Adipocyte (in vitro differentiated cells): ENCODE data around the gene PCNP.
"Not testable (repeated sequence)": the region's sequence is repeated elsewhere in the genome, so short reads cannot be mapped to it uniquely, and the experiment has no call there.

Source experiments
- DNase-seq: peaks from one replicate; pipeline ENCODE4 v3.0.0-alpha.2; 2015; ENCODE audit warnings: low read depth
- H3K27me3 ChIP-seq: replicated peaks from 2 replicates; pipeline ENCODE4 v1.7.0; 2013; ENCODE audit warnings: mild to moderate bottlenecking, low read length, moderate library complexity; ENCODE audit not compliant: control insufficient read depth, insufficient read depth
- H3K36me3 ChIP-seq: 2 replicates; pipeline ENCODE4 v1.7.0; 2013; ENCODE audit warnings: low read length, mild to moderate bottlenecking, moderate library complexity; ENCODE audit not compliant: control insufficient read depth, insufficient read depth, severe bottlenecking
- H3K4me1 ChIP-seq: 2 replicates; pipeline ENCODE4 v1.7.0; 2013; ENCODE audit warnings: mild to moderate bottlenecking, low read length, moderate library complexity; ENCODE audit not compliant: control insufficient read depth, insufficient read depth
- H3K4me3 ChIP-seq: 2 replicates; pipeline ENCODE4 v1.7.0; 2013; ENCODE audit warnings: mild to moderate bottlenecking, low read length, moderate library complexity
- H3K9ac ChIP-seq: 2 replicates; pipeline ENCODE4 v1.7.0; 2013; ENCODE audit warnings: mild to moderate bottlenecking, low read length, moderate library complexity
- H3K9me3 ChIP-seq: 2 replicates; pipeline ENCODE4 v1.7.0; 2013; ENCODE audit warnings: mild to moderate bottlenecking, low read length, moderate library complexity; ENCODE audit not compliant: control insufficient read depth

The PCNP gene

DNA sequence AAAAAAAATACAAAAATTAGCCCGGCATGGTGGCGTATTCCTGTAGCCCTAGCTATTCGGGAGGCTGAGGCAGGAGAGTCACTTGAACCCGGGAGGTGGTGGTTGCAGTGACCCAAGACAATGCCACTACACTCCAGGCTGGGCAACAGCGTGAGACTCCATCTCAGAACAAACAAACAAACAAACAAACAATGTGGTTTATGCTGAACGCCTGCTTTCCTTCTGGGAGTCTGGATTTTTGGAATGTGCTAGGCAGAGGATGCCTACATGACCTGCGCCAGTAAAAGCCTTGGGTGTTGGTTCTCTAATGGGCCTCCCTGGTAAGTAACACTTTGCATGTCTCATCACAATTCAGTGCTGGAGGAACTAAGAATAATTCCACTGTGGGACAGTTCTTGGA is 43.5 kb downstream of the PCNP start:
- no peak for DNase-seq
- H3K9me3 ChIP-seq: no peaks in the 10 kb centered on the region
- H3K36me3 ChIP-seq: no peaks in the 10 kb centered on the region
- no peak overlapping the region for H3K9ac ChIP-seq
- no peak overlapping the region for H3K4me3 ChIP-seq
- H3K27me3 ChIP-seq: no peaks in the 10 kb centered on the region
- no peaks in the 10 kb centered on the region for H3K4me1 ChIP-seq

DNA sequence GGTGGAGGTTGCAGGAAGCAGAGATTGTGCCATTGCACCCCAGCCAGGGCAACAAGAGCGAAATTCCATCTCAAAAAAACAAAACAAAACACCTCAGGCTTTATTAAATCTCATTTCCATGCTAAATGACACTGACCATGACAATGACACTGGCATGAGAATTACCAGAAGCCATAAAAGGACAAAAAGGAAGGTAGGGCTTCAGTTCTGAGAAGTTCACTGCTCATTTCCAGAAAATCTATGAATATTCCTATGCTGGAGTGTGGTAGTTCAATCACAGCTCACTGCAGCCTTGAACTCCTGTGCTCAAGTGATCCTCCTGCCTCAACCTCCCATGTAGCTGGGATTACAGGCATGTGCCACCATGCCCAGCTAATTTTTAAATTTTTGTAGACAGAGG is 44.7 kb downstream of the PCNP start:
- no peak for DNase-seq
- Histone ChIP-seq H3K36me3 (no peaks in the 10 kb centered on the region), H3K4me3 (no peak overlapping the region), H3K9ac (no peak overlapping the region), H3K4me1 (no peaks in the 10 kb centered on the region), H3K9me3 (no peaks in the 10 kb centered on the region), H3K27me3 (no peaks in the 10 kb centered on the region)

DNA sequence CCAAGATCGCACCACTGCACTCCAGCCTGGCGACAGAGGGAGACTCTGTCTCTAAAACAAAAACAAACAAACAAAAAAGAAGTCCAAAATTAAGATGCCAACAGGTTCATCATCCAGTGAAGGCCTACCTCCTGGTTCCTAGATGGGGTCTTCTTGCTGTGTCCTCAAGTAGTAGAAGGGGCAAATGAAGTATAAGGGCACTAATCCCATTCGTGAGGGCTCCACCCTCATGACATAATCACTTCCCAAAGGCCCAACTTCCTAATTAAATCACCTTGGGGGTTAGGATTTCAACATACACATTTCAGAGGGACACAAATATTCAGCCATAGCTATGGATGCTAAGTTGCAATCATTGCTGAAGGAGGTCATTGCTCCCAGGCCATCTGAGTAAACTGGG is 45.8 kb downstream of the PCNP start:
- H3K9me3 ChIP-seq: no peaks in the 10 kb centered on the region
- no peaks in the 10 kb centered on the region for H3K4me1 ChIP-seq
- H3K9ac ChIP-seq: no peak overlapping the region

DNA sequence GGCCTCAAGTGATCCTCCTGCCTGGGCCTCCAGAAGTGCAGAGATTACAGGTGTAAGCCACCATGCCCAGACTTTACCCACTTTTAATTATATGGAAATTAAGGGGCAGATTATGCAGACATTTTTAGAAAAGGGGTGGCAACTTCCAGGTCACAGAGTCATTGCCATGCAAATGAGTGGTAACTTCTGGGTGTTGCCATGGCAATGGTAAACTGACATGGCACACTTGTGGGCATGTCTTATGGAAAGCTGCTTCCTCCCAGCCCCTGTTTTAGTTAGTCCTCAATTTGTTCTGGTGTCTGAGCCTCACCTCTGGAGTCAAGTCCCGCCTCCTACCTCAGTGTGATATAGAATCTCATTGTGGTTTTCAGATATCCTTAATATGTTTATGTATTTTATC is 49.7 kb downstream of the PCNP start:
- Histone ChIP-seq H3K27me3 (no peaks in the 10 kb centered on the region), H3K9me3 (no peaks in the 10 kb centered on the region), H3K36me3 (no peaks in the 10 kb centered on the region), H3K4me3 (no peak overlapping the region), H3K9ac (no peak overlapping the region), H3K4me1 (no peaks in the 10 kb centered on the region)
- DNase-seq: no peak

More for the DNA sequence above, 45.8 kb downstream of the PCNP start:
- DNase-seq: no peak
- H3K27me3 ChIP-seq: no peaks in the 10 kb centered on the region
- no peak overlapping the region for H3K4me3 ChIP-seq
- no peaks in the 10 kb centered on the region for H3K36me3 ChIP-seq

DNA sequence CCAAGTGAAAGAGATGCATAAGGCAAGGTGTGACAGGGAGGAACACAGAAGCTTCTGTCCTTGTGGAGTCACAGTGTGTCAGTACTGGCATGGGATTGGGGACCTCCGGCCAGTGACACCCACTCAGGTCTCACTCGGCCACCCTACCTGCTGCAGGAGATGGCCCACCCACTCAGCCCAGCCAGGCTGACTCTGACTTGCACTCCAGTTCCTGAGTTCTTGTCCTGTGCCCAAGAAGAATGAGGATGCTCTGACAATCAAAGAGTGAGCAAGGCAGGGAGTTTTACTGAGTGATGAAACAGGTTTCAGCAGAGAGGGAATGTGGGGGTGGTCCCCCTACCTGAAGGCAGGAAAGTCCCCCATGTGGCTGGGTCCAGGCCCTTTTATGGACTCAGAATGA is 50.9 kb downstream of the PCNP start:
- Histone ChIP-seq H3K27me3 (no peaks in the 10 kb centered on the region), H3K9me3 (no peaks in the 10 kb centered on the region), H3K9ac (no peak overlapping the region), H3K4me1 (no peaks in the 10 kb centered on the region), H3K36me3 (no peaks in the 10 kb centered on the region), H3K4me3 (no peak overlapping the region)
- no peak for DNase-seq

DNA sequence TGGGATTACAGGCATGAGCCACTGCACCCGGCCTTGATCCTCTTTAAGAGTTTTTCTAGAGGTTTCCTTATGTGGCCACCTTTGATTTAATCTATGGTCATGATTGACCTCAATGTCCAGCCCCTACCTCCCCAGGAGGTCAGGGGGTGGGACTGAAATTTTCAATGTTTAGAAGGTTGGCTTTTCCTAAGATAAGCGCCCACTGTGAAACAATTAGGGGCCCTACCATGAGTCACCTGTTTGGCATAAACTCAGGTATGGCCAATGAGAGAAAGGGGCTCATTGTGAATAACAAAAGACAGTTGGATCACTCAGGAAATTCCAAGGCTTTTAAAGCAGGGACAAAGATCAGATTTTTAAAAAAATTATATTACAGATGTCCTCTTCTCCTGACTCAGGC is 51.9 kb downstream of the PCNP start:
- Histone ChIP-seq H3K9ac (no peak overlapping the region), H3K4me3 (no peak overlapping the region), H3K4me1 (no peaks in the 10 kb centered on the region), H3K9me3 (no peaks in the 10 kb centered on the region), H3K27me3 (no peaks in the 10 kb centered on the region), H3K36me3 (no peaks in the 10 kb centered on the region)
- DNase-seq: no peak

DNA sequence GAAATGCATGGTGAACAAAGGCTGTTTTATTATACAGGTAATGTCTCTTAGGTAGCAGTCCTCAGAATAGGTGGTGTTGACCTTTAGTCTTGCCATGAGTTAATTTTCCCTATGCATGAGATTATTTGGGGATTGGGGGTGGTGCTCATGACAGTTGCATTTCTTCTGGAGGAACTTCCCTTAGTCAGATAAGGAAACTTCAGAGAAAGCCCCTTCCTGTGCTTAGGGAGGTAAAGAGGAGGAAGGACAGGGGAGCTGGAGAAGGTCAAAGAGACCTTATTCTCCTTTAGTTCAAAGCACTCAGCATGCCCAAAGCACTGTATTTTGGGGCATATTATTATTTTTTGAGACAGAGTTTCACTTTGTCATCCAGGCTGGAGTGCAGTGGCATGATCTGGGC is 55.2 kb downstream of the PCNP start:
- no peaks in the 10 kb centered on the region for H3K36me3 ChIP-seq
- no peaks in the 10 kb centered on the region for H3K4me1 ChIP-seq
- H3K9ac ChIP-seq: no peak overlapping the region
- H3K4me3 ChIP-seq: no peak overlapping the region
- DNase-seq: no peak
- H3K9me3 ChIP-seq: no peaks in the 10 kb centered on the region
- no peaks in the 10 kb centered on the region for H3K27me3 ChIP-seq

DNA sequence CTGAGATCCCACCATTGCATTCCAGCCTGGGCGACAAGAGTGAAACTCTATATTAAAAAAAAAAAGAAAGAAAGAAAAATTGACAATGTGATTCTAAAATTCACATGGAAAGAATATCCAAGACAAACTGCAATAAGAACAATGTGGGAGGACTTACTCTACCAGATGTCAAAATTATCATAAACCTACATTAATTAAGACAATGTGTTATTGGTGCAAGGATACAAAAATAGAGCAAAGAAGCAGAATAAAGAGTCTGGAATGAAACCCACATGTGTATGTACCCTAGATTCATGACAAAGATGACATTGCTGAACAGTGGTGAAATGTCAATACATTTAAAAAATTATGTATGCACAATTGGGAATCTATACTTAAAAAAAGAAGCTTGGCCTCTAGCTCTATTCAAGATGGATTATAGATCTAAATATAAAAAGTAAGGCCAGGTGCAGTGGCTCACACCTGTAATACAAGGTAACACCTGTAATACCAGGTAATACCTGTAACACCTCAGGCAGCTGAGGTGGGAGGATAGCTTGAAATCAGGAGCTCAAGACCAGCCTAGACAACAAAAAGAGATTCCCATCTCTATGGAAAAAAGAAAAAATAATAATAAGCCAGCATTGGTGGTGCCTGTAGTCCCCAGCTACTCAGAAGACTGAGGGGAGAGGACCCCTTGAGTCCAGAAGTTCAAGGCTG is 57.3 kb downstream of the PCNP start:
- H3K4me1 ChIP-seq: no peaks in the 10 kb centered on the region
- no peak overlapping the region for H3K9ac ChIP-seq
- H3K4me3 ChIP-seq: no peak overlapping the region
- no peaks in the 10 kb centered on the region for H3K9me3 ChIP-seq
- peaks cover 3% of the 10 kb centered on the region for H3K27me3 ChIP-seq
- no peak for DNase-seq
- H3K36me3 ChIP-seq: no peaks in the 10 kb centered on the region

DNA sequence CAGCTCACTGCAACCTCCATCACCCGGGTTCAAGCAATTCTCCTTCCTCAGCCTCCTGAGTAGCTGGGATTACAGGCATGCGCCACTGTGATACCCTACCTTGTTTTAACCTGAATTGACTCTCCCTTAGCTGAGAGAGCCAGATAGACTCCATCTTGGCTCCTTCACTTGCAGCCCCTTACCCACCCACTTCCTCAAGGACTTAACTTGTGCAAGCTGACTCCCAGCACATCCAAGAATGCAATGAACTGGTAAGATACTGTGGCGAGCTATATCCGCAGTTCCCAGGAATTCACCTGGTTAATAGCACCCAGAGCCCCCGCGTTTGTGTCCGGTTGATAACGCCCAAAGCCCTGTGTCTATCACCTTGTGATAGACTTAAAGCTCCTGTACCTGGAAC is 58.0 kb downstream of the PCNP start:
- not testable (repeated sequence) for H3K9me3 ChIP-seq, H3K27me3 ChIP-seq, H3K36me3 ChIP-seq, H3K4me3 ChIP-seq, H3K4me1 ChIP-seq, H3K9ac ChIP-seq, DNase-seq

DNA sequence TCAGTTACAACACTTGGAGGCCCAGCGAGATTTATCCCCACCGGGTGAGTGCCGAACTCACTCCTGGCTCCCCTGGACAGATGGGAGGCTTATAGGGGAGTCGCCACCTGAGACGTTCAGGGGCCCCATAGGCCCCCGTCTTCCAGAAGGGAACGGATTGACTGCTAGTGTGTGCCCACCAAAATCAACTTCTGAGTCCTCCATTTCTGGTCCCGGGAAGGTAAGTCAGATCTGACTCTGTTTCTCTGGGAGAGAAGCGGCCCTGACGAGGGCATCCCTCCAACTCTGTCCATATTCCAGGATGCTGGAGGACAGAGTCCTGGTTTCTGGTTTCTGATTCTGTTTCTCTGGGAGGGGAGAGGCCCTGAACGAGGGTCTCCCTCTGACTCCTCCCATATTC is 58.6 kb downstream of the PCNP start:
- no peaks in the 10 kb centered on the region for H3K36me3 ChIP-seq
- peaks cover 3% of the 10 kb centered on the region for H3K27me3 ChIP-seq
- no peak for DNase-seq
- H3K9me3 ChIP-seq: no peaks in the 10 kb centered on the region
- no peaks in the 10 kb centered on the region for H3K4me1 ChIP-seq
- no peak overlapping the region for H3K4me3 ChIP-seq
- H3K9ac ChIP-seq: no peak overlapping the region

DNA sequence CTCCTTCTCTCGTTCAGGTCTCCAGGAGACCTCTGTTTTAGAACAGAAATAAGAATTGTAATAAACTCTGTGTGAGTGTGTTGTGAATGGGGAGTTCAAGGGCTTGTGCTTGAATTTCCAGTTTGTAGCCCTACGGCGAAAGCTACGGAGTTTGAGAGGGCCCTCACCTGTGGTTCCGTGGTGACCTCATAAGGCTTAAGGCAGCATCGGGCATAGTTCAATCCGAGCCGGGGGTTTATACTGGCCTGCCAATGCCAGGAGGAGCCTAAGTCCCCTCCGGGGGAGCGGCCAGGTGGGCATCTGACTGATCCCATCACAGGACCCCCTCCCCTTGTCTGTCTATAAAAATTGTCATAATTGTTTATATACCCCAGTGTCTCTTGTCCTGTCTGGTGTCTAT is 59.2 kb downstream of the PCNP start:
- Histone ChIP-seq H3K36me3 (no peaks in the 10 kb centered on the region), H3K4me1 (no peaks in the 10 kb centered on the region), H3K9ac (no peak overlapping the region), H3K9me3 (no peaks in the 10 kb centered on the region), H3K27me3 (peaks cover 3% of the 10 kb centered on the region), H3K4me3 (no peak overlapping the region)
- DNase-seq: no peak

DNA sequence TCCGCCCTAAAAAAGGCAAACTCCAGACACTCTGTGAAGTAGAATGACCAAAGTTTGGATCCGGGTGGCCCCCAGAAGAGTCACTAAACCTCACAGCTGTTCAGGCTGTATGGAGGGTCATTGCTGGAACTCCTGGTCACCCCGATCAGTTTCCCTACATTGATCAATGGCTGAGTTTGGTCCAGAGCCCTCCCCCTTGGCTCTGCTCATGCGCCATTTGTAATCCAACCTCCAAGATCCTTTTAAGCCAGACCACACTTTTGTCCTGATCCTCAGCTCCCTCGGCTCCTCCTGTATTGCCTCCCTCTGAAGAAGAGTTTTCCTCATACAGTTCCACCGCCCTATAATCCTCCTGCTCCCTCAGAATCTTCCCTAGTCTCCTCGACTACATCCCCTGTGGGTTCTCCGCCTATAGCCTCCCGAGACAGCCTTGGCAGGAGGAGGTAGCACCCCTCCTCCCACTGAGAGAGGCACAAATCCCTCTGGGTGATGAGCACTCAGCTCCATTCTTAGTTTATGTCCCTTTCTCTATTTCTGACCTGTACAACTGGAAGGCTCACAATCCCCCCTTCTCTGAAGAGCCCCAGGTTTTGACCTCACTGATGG is 60.7 kb downstream of the PCNP start:
- Histone ChIP-seq H3K9me3 (no peaks in the 10 kb centered on the region), H3K9ac (no peak overlapping the region), H3K4me1 (no peaks in the 10 kb centered on the region), H3K4me3 (no peak overlapping the region), H3K36me3 (no peaks in the 10 kb centered on the region), H3K27me3 (peaks cover 3% of the 10 kb centered on the region)
- no peak for DNase-seq
